LNCaP clone FGC (cell line): ENCODE data around the gene TMCC2.
"Not testable (repeated sequence)": the region's sequence is repeated elsewhere in the genome, so short reads cannot be mapped to it uniquely, and the experiment has no call there.

Source experiments
- DNase-seq: peaks from one replicate; pipeline ENCODE4 v3.0.0-alpha.2; 2011; ENCODE audit warnings: low read depth
- H3K4me3 ChIP-seq: 2 replicates; pipeline ENCODE4 v1.5.1; 2011; ENCODE audit warnings: mild to moderate bottlenecking, low read depth, low read length, control low read depth
- TF ChIP-seq, protein P1 (sequence below): IDR thresholded peaks from 2 replicates; pipeline ENCODE4 v1.5.1; 2012; ENCODE audit warnings: mild to moderate bottlenecking; ENCODE audit not compliant: control insufficient read depth, insufficient read depth; ENCODE audit errors: extremely low read depth

The TMCC2 gene

DNA sequence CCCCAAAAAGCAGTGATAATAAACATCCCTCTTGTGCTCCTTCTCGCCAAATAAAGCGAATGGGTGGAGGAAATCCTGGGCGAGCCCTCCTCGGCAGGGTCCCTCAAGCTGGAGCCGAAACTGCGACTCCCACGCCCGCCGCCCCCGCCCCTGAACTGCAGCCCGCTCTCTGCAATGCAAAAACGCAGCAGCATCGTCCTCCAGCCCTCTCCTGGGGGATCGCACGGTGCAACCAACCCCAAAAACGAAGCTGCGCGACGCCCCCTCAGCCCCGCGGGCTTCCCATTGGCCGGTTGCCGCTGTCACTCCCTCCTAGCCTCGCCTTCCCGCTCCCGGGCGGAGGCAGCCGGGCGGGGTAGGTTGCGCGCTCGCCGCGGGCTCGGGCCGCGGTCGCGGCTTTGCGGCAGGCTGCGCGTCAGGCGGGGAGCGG is at the start of gene TMCC2:
TMCC2 (plus strand) TSS at position 363 of the 430 bp plus-strand sequence. CDS start 619 bp downstream, outside the sequence.
- H3K4me3 ChIP-seq: peak within 1 kb of the TSS; percentile 66
- TF ChIP-seq, protein P1, sequence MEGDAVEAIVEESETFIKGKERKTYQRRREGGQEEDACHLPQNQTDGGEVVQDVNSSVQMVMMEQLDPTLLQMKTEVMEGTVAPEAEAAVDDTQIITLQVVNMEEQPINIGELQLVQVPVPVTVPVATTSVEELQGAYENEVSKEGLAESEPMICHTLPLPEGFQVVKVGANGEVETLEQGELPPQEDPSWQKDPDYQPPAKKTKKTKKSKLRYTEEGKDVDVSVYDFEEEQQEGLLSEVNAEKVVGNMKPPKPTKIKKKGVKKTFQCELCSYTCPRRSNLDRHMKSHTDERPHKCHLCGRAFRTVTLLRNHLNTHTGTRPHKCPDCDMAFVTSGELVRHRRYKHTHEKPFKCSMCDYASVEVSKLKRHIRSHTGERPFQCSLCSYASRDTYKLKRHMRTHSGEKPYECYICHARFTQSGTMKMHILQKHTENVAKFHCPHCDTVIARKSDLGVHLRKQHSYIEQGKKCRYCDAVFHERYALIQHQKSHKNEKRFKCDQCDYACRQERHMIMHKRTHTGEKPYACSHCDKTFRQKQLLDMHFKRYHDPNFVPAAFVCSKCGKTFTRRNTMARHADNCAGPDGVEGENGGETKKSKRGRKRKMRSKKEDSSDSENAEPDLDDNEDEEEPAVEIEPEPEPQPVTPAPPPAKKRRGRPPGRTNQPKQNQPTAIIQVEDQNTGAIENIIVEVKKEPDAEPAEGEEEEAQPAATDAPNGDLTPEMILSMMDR: no peak
- no peak for DNase-seq

- TF ChIP-seq, protein P1: no peak
- no peak overlapping the region for H3K4me3 ChIP-seq
- DNase-seq: no peak
Measured at GRCh38 chr1:205179842-205180241, 47.9 kb upstream of the TMCC2 start.

DNA sequence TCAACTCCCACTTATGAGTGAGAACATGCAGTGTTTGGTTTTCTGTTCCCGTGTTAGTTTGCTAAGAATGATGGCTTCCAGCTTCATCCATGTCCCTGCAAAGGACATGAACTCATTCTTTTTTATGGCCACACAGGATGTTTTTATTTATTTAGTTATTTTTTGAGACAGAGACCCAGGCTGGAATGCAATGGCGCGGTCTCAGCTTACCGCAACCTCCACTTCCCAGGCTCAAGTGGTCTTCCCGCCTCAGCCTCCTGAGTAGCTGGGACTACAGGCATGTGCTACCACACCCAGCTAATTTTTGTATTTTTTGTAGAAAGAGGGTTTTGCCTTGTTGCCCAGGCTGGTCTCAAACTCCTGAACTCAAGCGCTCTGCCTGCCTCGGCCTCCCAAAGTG is 47.4 kb upstream of the TMCC2 start:
- DNase-seq, H3K4me3 ChIP-seq: not testable (repeated sequence)

DNA sequence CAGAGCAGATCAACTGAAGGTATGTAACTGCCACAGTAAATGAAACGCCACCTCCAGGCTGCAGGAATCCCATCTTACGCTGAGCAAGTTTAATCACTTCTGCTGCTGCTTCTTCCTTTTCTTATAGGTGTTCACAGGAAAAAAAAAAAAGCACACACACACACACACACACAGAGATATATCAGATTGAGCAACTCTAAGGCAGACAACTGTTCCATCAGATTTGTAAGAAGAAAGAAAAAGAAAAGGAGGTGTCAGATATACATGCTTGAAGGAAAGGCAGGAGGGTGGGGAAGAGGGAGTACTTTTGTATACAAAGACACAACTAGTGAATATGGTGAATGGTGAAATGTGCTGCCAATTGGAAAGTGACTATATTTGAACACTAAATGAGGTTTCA is 44.8 kb upstream of the TMCC2 start:
- TF ChIP-seq, protein P1: no peak
- no peak overlapping the region for H3K4me3 ChIP-seq
- no peak for DNase-seq

GRCh38 chr1:205183676-205184335 is 43.9 kb upstream of the TMCC2 start:
- TF ChIP-seq, protein P1: no peak
- no peak overlapping the region for H3K4me3 ChIP-seq
- DNase-seq: no peak

DNA sequence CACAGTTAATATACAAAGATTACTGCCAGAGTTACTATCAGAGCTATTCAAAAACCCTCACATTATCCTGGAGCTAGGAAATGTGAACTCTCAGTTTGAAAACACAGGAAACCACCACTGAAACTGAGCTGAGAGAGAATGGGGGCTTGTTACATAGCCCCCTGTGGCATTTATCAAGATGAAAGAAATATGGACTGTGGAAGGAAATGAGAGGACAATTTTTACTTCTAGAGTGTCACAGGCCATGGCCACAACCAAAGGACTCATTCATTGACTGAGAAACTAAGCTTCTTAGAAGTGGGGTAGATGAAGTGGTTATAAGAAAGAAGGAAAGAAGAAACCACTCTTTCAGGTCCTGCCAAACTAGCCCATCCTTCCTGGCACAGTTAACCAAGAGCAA is 41.6 kb upstream of the TMCC2 start:
- TF ChIP-seq, protein P1: no peak
- DNase-seq: no peak
- no peak overlapping the region for H3K4me3 ChIP-seq

- H3K4me3 ChIP-seq: no peak overlapping the region
- no peak for DNase-seq
- TF ChIP-seq, protein P1: no peak
Measured at GRCh38 chr1:205187420-205187819, 40.3 kb upstream of the TMCC2 start.

- no peak for DNase-seq
- no peak overlapping the region for H3K4me3 ChIP-seq
- TF ChIP-seq, protein P1: no peak
Measured at GRCh38 chr1:205188098-205188497, 39.6 kb upstream of the TMCC2 start.
